Stimulated activated CD8-positive, alpha-beta memory T cell treated with anti-CD3 and anti-CD28 coated beads, Interleukin-15, amount 100 ng/mL, for 1 hour (primary cell): ENCODE measurements around the gene LRRC3.
A peak's percentile ranks its signal among the peaks of the same experiment; 100 is the strongest.
"Not testable (repeated sequence)": the region's sequence is repeated elsewhere in the genome, so short reads cannot be mapped to it uniquely, and the experiment has no call there.

Experiments
- DNase-seq: peaks from one replicate; pipeline ENCODE4 v3.0.0-alpha.2; 2020; ENCODE audit warnings: low read depth

Gene LRRC3

DNA sequence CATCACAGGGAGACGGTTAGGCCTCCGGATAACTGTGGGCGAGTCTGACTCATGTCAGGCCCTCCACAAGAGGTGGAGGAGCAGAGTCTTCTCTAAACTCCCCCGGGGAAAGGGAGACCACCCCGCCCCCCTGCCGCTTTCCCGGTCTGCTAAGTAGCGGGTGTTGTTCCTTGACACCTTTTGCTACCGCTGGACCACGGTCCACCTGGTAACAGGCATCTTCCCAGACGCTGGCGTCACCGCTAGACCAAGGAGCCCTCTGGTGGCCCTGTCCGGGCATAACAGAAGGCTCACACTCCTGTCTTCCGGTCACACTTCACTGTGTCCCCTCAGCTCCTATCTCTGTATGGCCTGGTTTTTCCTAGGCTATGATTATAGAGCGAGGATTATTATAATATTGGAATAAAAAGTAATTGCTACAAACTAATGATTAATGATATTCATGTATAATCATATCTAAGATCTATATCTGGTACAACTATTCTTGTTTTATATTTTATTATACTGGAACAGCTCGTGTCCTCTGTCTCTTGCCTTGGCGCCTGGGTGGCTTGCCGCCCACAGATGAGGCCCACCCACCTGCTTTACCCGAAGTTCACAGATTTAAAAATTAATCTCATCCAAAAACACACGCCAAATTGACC lies 24.4 kb downstream of the LRRC3 start:
- not testable (repeated sequence) for DNase-seq

GRCh38 chr21:44480200-44481053 lies 25.1 kb downstream of the LRRC3 start:
- no peak for DNase-seq

- DNase-seq: no peak
Measured at GRCh38 chr21:44482581-44483287, 27.4 kb downstream of the LRRC3 start.

DNA sequence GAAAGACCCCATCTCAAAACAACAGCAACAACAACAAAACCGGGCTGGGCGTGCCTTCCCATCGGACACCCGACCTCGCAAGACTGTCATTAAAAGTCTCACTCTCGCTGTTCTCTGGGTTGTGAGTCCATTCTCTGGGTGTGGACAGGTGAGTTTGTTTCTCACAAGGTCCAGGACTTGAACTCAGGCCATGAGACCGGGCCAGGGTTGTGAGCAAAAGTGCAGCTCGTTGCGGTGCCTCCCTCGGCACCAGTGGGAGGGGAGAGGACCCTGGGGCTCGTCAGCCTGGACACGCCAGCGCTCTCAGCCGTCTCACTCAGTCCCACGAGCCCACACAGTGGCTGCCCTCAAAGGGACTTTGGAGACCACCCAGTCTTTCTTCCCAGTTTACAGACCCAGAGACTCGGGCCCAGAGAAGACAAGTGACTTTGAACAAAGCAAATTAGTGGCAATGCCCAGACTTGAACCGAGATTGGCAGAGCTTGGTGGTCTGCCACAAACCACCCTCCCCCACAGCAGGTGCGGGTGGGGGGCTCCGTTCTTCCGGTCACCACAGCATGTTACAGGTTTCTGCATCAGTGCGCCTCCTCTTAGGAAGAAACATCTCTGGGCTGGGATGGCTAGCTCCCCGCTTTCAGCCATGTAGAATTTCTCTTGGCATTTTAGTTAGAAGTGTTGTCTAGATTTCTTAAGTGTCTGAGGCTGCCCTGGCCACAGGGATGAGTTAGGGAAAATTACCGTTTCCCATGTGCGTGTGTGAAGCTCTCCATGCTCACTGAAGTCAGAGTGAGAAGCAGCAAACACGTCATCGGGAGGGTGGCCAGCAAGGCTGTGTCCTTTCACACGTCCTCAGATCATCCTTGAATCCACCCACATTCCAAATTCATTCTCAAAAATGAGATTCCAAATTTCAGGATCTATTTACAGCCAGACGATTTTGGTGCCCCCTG lies 28.3 kb downstream of the LRRC3 start:
- DNase-seq: no peak

- DNase-seq: no peak
Measured at GRCh38 chr21:44484498-44485253, 29.4 kb downstream of the LRRC3 start.

DNA sequence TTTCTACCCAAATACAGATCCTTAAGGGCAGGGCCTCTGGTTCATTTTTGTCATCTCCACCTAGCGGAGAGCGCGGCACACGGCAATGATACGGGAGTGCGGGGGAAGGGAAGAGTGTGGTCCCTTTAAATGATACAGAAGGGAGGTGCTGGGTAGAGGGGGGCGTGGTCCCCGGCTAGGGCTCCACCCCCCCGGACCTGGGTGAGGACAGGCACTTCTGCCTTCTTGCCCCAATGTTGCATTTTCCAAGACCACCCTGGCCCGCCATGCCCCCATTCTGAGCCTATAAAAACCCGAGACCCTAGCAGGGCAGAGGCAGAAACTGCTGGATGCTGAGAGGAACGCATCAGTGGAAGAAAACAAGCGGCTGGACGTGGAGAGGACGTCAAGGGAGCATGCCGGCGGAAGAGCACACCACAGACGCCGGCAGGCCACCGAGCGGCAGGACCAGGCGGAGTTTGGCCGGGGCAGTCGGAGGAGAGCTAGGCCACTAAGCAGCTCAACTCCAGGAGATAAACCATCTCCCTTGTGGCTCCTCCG lies 30.0 kb downstream of the LRRC3 start:
- DNase-seq: peak; percentile 14

DNA sequence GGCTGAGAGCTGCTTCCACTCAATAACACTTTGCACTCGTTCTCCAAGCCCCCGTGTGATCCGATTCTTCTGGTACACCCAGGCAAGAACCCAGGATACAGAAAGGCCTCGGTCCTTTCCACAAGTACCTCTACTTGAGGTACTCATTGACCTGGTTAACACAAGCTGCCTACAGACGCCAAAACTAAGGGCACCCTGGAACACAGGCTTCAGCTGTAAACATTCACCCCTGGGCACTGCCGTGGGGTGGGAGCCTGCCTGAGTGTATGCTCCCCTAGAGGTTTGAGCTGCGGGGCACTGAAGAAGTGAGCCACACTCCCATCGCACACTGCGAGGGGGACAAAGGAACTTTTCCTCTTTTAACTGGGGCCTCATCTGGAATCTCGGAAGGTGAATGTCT lies 30.5 kb downstream of the LRRC3 start:
- no peak for DNase-seq

GRCh38 chr21:44486302-44486701 lies 31.0 kb downstream of the LRRC3 start:
- no peak for DNase-seq

DNA sequence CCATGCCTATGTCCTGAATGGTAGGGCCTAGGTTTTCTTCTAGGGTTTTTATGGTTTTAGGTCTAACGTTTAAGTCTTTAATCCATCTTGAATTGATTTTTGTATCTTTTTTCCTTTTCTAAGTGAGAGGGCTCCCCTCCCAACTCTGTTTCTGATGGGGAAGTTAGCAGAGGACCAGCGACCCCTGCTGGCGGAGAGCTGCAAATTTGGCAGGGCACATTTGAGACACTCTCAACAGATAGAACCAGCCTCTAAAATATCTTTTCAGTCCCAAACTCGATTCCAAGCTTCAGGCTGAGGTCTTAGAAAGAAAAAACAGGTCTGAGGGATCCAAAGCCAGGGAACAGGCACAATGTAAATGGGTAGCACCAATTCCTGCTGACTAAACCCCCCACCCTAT lies 32.5 kb downstream of the LRRC3 start:
- peak; percentile 15 for DNase-seq

- DNase-seq: no peak
Measured at GRCh38 chr21:44489962-44490361, 34.7 kb downstream of the LRRC3 start.

GRCh38 chr21:44490405-44490804 lies 35.1 kb downstream of the LRRC3 start:
- DNase-seq: no peak

- DNase-seq: no peak
Measured at GRCh38 chr21:44490816-44491215, 35.5 kb downstream of the LRRC3 start.

DNA sequence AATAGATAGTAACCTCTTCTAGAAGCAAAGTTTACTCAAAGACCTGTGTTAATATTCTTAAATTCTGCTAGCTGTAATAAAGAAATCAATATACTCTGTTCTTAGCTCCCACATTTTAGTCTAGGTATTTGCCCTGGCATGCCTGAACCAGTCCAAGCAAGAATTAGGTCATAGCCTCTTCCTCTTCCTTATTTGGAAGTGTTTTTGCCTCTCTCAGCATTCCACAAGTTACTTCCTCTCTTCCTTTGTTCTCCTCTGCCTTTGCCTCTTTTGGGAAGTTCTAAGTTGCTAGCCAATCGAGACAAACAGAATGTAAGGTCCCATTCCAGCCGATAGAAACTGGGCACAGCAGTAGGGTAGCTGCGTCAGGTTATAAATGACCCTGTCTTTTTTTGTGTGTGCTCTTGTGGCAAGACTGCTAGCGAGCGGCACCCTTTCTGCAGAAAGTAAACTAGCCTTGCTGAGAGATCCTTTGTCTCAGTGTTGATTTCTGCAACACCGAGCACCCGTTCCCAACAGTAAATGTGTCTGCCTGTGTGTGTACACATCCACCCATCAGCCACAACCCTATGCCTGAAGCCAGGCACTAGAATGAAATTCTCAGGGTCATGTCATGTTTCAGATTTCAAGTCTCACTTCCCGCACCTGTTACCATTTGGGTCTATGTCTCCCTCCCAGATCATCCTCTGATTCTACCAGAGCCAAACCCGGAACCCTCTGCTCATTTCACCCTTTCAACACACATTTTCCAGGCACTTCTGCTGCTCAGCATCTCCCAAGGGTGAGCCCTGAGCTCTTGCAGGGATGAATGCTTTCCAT lies 37.5 kb downstream of the LRRC3 start:
- no peak for DNase-seq

DNA sequence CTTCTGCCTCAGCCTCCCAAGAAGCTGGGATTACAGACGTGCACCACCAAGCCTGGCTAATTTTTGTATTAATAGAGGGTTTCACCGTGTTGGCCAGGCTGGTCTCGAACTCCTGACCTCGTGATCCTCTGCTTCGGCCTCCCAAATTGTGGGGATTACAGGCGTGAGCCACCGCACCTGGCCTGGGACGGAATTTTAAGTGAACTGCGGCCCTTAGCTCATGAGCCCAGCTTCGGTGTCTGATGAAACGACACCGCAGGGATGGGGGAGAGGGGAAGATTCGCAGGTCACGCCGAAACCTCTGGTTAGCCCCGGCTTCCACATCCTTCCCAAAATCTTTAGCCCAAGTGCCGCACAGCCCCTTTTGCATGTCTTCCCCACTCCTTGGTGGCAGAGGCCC lies 39.1 kb downstream of the LRRC3 start:
- no peak for DNase-seq

DNA sequence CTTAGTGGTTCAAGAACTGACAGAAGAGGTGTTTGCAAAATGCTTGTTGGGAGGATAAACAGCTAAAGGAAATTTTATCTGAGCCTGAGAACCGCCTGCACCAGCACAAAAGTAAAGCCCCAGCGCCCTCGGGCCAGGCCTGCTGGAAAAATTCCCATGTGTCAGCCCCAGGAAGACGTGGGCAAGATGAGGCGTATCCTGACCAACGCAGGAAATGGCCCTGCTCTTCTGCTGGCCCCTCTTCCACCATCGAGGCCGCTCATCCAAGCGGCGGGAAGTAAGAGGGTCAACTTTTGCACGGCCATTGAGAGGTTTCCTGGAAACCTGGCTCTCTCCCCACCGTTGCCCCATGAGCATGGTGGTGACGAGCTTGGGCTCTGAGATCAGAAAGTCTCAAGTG lies 39.6 kb downstream of the LRRC3 start:
- no peak for DNase-seq

DNA sequence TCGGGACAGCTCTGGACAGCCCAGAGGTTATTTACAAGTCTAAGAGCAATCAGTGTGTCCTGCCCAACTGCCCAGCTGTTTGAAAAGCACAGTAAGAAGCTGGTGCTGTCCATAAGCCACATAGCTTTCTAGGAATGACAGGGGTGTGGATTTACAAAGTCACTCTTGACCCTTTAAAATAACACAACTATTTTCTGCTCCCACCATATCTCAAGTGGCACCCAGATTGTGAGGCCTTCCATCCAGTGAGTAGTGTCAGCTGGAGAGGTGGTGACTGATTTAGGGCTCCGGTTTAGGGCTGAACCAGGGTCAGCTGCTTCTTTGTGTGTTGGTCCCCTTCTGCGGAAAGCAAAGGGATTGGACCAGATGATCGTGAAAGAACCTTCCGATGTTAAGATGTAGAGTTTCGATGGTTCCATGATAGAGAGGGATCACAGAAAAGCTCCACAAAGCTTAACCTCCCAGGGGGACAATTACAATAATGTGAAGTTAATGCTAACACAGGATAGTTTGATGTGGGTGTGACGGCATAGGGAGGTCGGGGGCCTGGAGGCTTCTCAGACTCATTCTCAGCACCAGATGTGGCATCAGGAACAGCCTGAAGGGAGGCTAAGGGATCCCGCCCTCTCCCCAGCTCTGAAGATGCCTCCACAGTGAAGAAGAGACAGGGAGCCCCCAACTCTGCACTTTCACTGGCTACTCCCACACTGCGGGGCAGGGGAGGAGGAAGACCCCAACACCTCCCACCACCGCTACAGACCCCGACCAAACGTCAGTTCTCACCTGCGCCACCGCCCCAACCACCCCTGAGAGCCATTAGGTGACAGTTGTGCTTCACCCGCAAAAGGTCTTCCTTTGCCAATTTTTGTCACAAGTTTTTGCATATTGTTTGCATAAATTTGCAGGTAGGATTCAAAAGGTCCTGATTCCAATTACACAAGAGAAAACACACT lies 40.6 kb downstream of the LRRC3 start:
- no peak for DNase-seq

DNA sequence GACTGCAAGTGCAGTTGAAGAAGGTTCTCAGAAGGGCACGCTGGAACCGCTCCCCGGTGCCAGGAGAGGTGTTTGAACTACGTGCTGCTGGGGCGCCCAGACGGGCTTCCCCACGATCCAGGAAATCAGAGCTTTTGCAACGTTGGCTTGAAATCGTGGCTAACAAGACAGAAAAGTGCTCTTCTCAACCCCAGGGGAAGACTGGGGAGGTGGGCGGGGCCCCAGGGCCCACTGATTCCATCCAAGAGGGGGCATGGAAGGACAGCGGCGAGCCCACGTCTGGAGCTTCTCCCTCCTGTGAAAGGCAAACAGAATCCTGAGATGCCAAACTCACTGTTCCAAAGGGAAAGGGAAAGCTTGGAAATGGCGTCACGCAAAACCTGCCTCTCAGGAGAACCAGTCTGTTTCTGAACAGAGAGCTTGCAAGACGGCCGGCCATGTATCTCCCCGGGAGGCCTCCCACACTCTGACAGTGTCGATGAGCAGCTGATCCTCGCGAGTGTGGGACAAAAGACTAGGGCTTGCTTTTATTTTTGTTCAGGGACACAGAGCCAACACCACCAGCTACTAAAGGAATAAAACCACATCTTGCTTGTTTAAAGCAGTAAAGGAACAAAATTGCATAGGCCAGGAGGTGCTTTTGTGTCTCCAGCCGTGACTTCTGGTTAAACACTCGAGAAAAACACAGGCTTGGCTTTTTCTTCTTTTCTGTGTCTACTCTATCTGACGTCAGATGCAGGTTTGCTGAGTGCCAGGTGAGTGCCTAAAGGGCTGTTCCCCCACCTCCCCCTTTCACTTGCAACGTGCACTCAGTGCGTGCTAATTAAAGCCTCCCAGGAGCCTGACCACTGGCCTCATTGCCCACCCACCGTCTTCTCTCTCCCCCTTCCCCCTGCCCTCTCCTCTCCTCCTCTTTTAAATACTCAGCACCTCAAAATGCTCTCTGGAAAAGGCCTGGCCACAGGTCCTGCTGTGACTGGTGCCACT lies 41.5 kb downstream of the LRRC3 start:
- no peak for DNase-seq
